ENCODE measurements around the gene NMNAT2.

DNA sequence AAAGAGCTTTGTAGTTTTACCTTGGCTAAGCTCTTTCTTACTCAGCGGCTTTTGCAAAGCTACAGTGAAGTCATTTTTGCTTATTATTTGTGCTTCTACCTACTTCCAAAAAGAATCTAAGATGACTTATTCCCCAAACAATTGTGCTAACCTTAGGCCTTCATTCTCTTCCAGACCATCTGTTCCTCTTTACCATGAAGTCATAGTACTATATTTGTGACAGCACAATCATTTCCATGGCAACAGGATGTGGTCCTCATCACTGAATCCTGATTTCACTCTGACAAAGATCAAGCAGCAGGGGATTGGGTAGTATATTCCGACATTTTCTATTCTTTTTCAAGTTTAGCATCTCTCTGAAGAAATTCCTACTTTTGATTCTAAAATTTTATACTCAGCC lies 24.8 kb upstream of the NMNAT2 start:
- TF ChIP-seq, protein P1, sequence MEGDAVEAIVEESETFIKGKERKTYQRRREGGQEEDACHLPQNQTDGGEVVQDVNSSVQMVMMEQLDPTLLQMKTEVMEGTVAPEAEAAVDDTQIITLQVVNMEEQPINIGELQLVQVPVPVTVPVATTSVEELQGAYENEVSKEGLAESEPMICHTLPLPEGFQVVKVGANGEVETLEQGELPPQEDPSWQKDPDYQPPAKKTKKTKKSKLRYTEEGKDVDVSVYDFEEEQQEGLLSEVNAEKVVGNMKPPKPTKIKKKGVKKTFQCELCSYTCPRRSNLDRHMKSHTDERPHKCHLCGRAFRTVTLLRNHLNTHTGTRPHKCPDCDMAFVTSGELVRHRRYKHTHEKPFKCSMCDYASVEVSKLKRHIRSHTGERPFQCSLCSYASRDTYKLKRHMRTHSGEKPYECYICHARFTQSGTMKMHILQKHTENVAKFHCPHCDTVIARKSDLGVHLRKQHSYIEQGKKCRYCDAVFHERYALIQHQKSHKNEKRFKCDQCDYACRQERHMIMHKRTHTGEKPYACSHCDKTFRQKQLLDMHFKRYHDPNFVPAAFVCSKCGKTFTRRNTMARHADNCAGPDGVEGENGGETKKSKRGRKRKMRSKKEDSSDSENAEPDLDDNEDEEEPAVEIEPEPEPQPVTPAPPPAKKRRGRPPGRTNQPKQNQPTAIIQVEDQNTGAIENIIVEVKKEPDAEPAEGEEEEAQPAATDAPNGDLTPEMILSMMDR (IDR thresholded peaks at IDR 0.05) = no peak
- TF ChIP-seq POLR2AphosphoS5 (IDR thresholded peaks at IDR 0.05) = no peak
- no peak for TF ChIP-seq EP300 (IDR thresholded peaks at IDR 0.05)
